ENCODE results near the gene TXNDC5. TPM values are rescaled to one million over a fixed set of nuclear protein-coding genes. Genes with fewer than 3 reads are reported as not detected.

Gene TXNDC5
- total and polyA plus RNA-seq, 2 experiments from 2014 or later: 42.9 to 210 TPM

DNA sequence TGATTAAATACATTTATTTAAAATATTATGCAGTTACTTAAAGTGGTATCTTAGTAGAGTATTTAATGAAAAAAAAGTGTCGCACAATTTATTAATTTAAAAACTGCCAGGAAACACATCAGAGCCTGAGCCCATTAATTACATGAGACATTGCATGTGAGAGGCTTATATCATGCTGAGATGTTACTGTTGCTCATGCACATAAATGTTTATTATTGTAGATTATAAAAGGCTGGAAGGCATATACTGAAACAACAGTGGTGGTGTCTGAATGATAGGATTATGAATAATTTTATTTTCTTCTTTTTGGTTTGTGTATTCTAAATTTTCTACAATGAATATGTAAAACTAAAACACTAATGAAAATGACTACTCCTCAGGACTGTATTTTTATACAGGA, 45.7 kb upstream of the TXNDC5 start:
- H4K20me1 ChIP-seq (replicated peaks; ENCODE audit: insufficient read depth): no peaks in the 10 kb centered on the region
- Mint-ChIP-seq H3K27ac (no peak overlapping the region), H3K27me3 (ENCODE audit: insufficient read depth, low read depth, poor library complexity) (peaks cover 2% of the 10 kb centered on the region), H3K9me3 (peaks cover 4% of the 10 kb centered on the region; the same call in 2 of the 3 replicates), H3K36me3 (ENCODE audit: low read depth) (no peaks in the 10 kb centered on the region; the same call in 2 of the 3 replicates), H3K4me3 (no peak overlapping the region), H3K4me1 (no peaks in the 10 kb centered on the region)
- DNase-seq (ENCODE audit: low spot score) (no peak), ATAC-seq (no peak)
- no peaks in the 10 kb centered on the region for H3K36me3 ChIP-seq (ENCODE audit: insufficient read depth)
- no peaks in the 10 kb centered on the region for H3F3A ChIP-seq (replicated peaks; ENCODE audit: low read depth)
- no peaks in the 10 kb centered on the region for H3K27me3 ChIP-seq (ENCODE audit: insufficient read depth)
- no peaks in the 10 kb centered on the region for H3K4me1 ChIP-seq (ENCODE audit: insufficient read depth)
- no peaks in the 10 kb centered on the region for H3K79me2 ChIP-seq (replicated peaks; ENCODE audit: insufficient read depth)
- H2AFZ ChIP-seq: no peak overlapping the region
- H3K4me3 ChIP-seq: no peak overlapping the region
- no peaks in the 10 kb centered on the region for H3K9me2 ChIP-seq (ENCODE audit: insufficient read depth)
- H3K27ac ChIP-seq (ENCODE audit: low read depth): no peak overlapping the region
- no peak for TF ChIP-seq JUNB (IDR thresholded peaks at IDR 0.05; ENCODE audit: unreplicated experiment)
- TF ChIP-seq, protein P1, sequence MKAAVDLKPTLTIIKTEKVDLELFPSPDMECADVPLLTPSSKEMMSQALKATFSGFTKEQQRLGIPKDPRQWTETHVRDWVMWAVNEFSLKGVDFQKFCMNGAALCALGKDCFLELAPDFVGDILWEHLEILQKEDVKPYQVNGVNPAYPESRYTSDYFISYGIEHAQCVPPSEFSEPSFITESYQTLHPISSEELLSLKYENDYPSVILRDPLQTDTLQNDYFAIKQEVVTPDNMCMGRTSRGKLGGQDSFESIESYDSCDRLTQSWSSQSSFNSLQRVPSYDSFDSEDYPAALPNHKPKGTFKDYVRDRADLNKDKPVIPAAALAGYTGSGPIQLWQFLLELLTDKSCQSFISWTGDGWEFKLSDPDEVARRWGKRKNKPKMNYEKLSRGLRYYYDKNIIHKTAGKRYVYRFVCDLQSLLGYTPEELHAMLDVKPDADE (IDR thresholded peaks at IDR 0.05): no peak
- TF ChIP-seq, protein P2, sequence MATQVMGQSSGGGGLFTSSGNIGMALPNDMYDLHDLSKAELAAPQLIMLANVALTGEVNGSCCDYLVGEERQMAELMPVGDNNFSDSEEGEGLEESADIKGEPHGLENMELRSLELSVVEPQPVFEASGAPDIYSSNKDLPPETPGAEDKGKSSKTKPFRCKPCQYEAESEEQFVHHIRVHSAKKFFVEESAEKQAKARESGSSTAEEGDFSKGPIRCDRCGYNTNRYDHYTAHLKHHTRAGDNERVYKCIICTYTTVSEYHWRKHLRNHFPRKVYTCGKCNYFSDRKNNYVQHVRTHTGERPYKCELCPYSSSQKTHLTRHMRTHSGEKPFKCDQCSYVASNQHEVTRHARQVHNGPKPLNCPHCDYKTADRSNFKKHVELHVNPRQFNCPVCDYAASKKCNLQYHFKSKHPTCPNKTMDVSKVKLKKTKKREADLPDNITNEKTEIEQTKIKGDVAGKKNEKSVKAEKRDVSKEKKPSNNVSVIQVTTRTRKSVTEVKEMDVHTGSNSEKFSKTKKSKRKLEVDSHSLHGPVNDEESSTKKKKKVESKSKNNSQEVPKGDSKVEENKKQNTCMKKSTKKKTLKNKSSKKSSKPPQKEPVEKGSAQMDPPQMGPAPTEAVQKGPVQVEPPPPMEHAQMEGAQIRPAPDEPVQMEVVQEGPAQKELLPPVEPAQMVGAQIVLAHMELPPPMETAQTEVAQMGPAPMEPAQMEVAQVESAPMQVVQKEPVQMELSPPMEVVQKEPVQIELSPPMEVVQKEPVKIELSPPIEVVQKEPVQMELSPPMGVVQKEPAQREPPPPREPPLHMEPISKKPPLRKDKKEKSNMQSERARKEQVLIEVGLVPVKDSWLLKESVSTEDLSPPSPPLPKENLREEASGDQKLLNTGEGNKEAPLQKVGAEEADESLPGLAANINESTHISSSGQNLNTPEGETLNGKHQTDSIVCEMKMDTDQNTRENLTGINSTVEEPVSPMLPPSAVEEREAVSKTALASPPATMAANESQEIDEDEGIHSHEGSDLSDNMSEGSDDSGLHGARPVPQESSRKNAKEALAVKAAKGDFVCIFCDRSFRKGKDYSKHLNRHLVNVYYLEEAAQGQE (IDR thresholded peaks at IDR 0.05; ENCODE audit: unreplicated experiment): no peak
- TF ChIP-seq EZH2phosphoT487 (IDR thresholded peaks at IDR 0.05; ENCODE audit: unreplicated experiment): no peak
- no peak for TF ChIP-seq POLR2AphosphoS5 (IDR thresholded peaks at IDR 0.05; ENCODE audit: low read depth)
- TF ChIP-seq EZH2 (IDR thresholded peaks at IDR 0.05; ENCODE audit: low read depth, unreplicated experiment): no peak
- no peak overlapping the region for H3K4me2 ChIP-seq

DNA sequence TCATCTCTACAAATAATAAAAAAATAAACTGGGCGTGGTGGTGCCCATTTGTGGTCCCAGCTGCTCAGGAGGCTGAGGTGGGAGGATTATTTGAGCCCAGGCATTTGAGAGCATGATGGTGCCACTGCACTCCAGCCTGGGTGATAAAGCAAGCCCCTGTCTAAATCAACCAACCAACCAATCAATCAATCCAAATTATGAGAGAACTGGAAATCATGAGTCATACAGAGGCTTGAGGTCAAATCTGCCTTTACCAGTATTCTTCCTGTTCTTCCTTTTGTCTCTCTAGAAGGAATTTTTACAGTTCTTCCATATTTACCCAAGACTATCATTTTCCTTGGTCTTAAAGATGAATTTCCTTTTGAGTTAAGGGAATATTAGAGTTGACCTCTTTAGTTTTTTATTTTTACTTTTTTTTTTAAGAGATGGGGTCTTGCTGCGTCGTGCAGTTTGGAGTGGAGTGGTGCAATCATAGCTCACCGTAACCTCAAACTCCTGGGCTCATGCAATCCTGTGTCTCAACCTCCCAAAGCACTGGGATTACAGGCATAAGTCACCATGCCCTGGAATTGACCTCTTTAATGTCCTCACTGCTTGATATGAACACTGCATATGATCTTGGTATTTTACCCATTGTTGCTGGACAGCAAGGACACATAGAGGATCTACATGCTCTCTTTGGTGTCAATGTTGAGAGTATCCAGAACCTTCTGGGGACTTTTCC, 44.1 kb upstream of the TXNDC5 start:
- Mint-ChIP-seq H3K36me3 (ENCODE audit: low read depth) (peaks cover 4% of the 10 kb centered on the region; the same call in 2 of the 3 replicates), H3K9me3 (peaks cover 12% of the 10 kb centered on the region), H3K4me1 (no peaks in the 10 kb centered on the region), H3K27ac (no peak overlapping the region), H3K4me3 (no peak overlapping the region), H3K27me3 (ENCODE audit: insufficient read depth, low read depth, poor library complexity) (peaks cover 2% of the 10 kb centered on the region)
- no peaks in the 10 kb centered on the region for H3K9me2 ChIP-seq (ENCODE audit: insufficient read depth)
- no peaks in the 10 kb centered on the region for H4K20me1 ChIP-seq (replicated peaks; ENCODE audit: insufficient read depth)
- no peaks in the 10 kb centered on the region; the same call in 1 of the 2 replicates for H3K36me3 ChIP-seq (ENCODE audit: insufficient read depth)
- H3K4me1 ChIP-seq (ENCODE audit: insufficient read depth): no peaks in the 10 kb centered on the region
- H3K4me3 ChIP-seq: no peak overlapping the region
- DNase-seq (ENCODE audit: low spot score) (no peak), ATAC-seq (no peak)
- no peaks in the 10 kb centered on the region for H3K27me3 ChIP-seq (ENCODE audit: insufficient read depth)
- H2AFZ ChIP-seq: no peak overlapping the region
- no peaks in the 10 kb centered on the region for H3K79me2 ChIP-seq (replicated peaks; ENCODE audit: insufficient read depth)
- H3K4me2 ChIP-seq: no peak overlapping the region
- H3F3A ChIP-seq (replicated peaks; ENCODE audit: low read depth): no peaks in the 10 kb centered on the region
- no peak overlapping the region for H3K27ac ChIP-seq (ENCODE audit: low read depth)
- TF ChIP-seq, protein P2 (IDR thresholded peaks at IDR 0.05; ENCODE audit: unreplicated experiment): no peak
- no peak for TF ChIP-seq ZNF114 (CRISPR knock-in tag; IDR thresholded peaks at IDR 0.05)
- TF ChIP-seq EZH2 (IDR thresholded peaks at IDR 0.05; ENCODE audit: low read depth, unreplicated experiment): no peak
- no peak for TF ChIP-seq STAT1 (IDR thresholded peaks at IDR 0.05; ENCODE audit: unreplicated experiment)
- TF ChIP-seq EZH2phosphoT487 (IDR thresholded peaks at IDR 0.05; ENCODE audit: unreplicated experiment): no peak
- no peak for TF ChIP-seq ZNF331 (CRISPR knock-in tag; IDR thresholded peaks at IDR 0.05; ENCODE audit: low read depth)
- TF ChIP-seq, protein P3, sequence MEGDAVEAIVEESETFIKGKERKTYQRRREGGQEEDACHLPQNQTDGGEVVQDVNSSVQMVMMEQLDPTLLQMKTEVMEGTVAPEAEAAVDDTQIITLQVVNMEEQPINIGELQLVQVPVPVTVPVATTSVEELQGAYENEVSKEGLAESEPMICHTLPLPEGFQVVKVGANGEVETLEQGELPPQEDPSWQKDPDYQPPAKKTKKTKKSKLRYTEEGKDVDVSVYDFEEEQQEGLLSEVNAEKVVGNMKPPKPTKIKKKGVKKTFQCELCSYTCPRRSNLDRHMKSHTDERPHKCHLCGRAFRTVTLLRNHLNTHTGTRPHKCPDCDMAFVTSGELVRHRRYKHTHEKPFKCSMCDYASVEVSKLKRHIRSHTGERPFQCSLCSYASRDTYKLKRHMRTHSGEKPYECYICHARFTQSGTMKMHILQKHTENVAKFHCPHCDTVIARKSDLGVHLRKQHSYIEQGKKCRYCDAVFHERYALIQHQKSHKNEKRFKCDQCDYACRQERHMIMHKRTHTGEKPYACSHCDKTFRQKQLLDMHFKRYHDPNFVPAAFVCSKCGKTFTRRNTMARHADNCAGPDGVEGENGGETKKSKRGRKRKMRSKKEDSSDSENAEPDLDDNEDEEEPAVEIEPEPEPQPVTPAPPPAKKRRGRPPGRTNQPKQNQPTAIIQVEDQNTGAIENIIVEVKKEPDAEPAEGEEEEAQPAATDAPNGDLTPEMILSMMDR (conservative IDR thresholded peaks at IDR 0.05; ENCODE audit: low read depth in 2 of 2): no peak
- TF ChIP-seq, protein P1 (IDR thresholded peaks at IDR 0.05): no peak
- no peak for TF ChIP-seq JUNB (IDR thresholded peaks at IDR 0.05; ENCODE audit: unreplicated experiment)
- TF ChIP-seq CREB1 (CRISPR knock-in tag; IDR thresholded peaks at IDR 0.05; ENCODE audit: low read depth): no peak
- no peak for TF ChIP-seq POLR2AphosphoS5 (IDR thresholded peaks at IDR 0.05; ENCODE audit: low read depth)

Measured in GM23338 (cell line).